HepG2 (cell line): ENCODE measurements around the gene CXorf49. TPM values are rescaled to one million over a fixed set of nuclear protein-coding genes. Genes with fewer than 3 reads are reported as not detected.

Source experiments
- ATAC-seq: fragments of 200-7000 bp; cut with Tn5 transposase; 3 replicates; pipeline ENCODE4 v1.9.1; 2020; ENCODE audit warnings: mild to moderate bottlenecking, moderate library complexity
- BruUV-seq: library from RNA; stranded (reverse); fragments of 400-500 nt; replicated peaks from 2 replicates; lab custom pipeline; 2021; lab: Mats Ljungman, UMichigan
- CTCF ChIA-PET: fragments of 300-600 bp; formaldehyde crosslinking; extraction: SDS; loops from one replicate; lab custom pipeline; 2021; ENCODE audit warnings: low total read pairs, inconsistent platforms, low intra/inter-chr PET ratio; lab: Yijun Ruan, JAX
- POLR2A ChIA-PET: fragments of 350-600 bp; sonication (Branson Sonifier 250); formaldehyde crosslinking; loops from one replicate; lab custom pipeline; 2020; ENCODE audit warnings: antibody characterized with exemption, inconsistent platforms; lab: Yijun Ruan, JAX
- DNase-seq: peaks from one replicate; pipeline ENCODE4 v3.0.0-alpha.2; 2015; ENCODE audit warnings: low spot score
- FAIRE-seq: peaks from 3 replicates; lab custom pipeline; 2011; peaks lifted over from hg19 to GRCh38; lab: Jason Lieb, UNC
- H2AFZ ChIP-seq: one replicate; pipeline ENCODE4 v1.6.1; 2011; ENCODE audit warnings: low read length, inconsistent platforms
- H3K27ac ChIP-seq: fragments of 300-600 bp; 3 replicates; pipeline ENCODE4 v1.8.0; 2011; ENCODE audit warnings: mixed run types, mild to moderate bottlenecking, mixed read lengths, low read length, inconsistent platforms; ENCODE audit not compliant: insufficient read depth; ENCODE audit errors: extremely low read length
- H3K27me3 ChIP-seq, 2 experiments: fragments of 200-600 bp in 1 of 2; 2 replicates in 1 of 2; 3 replicates in 1 of 2; pipeline versions ENCODE4 v1.6.0 to v1.8.0; 2011; ENCODE audit warnings: low read length in 2 of 2, mild to moderate bottlenecking in 2 of 2, moderate library complexity in 2 of 2, inconsistent platforms in 1 of 2; ENCODE audit not compliant: insufficient read depth in 2 of 2, control insufficient read depth in 1 of 2
- H3K36me3 ChIP-seq, 2 experiments: fragments of 200-600 bp in 1 of 2; replicated peaks in 1 of 2; 2 replicates in 1 of 2; 3 replicates in 1 of 2; pipeline versions ENCODE4 v1.5.1 to v1.8.0; 2011; ENCODE audit warnings: low read length in 2 of 2, inconsistent platforms in 1 of 2; ENCODE audit not compliant: insufficient read depth in 2 of 2, control insufficient read depth in 1 of 2
- H3K4me1 ChIP-seq: 2 replicates; pipeline ENCODE4 v1.5.1; 2012; ENCODE audit warnings: low read length, inconsistent platforms; ENCODE audit not compliant: insufficient read depth
- H3K4me2 ChIP-seq: 2 replicates; pipeline ENCODE4 v1.6.0; 2011; ENCODE audit warnings: low read depth, low read length, inconsistent platforms
- H3K4me3 ChIP-seq, 3 experiments: fragments of 200-600 bp in 1 of 3; sonication (generic), shearing (Covaris generic) in 1 of 3; replicated peaks in 1 of 3; 2 replicates each; pipeline ENCODE4 v1.5.1; 2011 to 2016; ENCODE audit warnings: low read length in 3 of 3, inconsistent platforms in 2 of 3, low read depth in 2 of 3, mild to moderate bottlenecking in 2 of 3, control low read depth in 1 of 3, mixed read lengths in 1 of 3; ENCODE audit not compliant: insufficient read depth in 1 of 3
- H3K79me2 ChIP-seq: one replicate; pipeline ENCODE4 v1.6.1; 2011; ENCODE audit warnings: low read length, inconsistent platforms; ENCODE audit not compliant: insufficient read depth
- H3K9ac ChIP-seq: 2 replicates; pipeline ENCODE4 v1.6.0; 2011; ENCODE audit warnings: mild to moderate bottlenecking, low read depth, low read length, inconsistent platforms; ENCODE audit not compliant: insufficient read depth
- H3K9me3 ChIP-seq: 2 replicates; pipeline ENCODE4 v1.5.1; 2012; ENCODE audit warnings: mild to moderate bottlenecking, low read length
- H4K20me1 ChIP-seq: 2 replicates; pipeline ENCODE4 v1.6.0; 2011; ENCODE audit warnings: inconsistent platforms, mild to moderate bottlenecking, low read length, moderate library complexity; ENCODE audit not compliant: insufficient read depth
- ADNP ChIP-seq: sonication (generic); formaldehyde crosslinking; IDR thresholded peaks from 2 replicates; pipeline ENCODE4 v1.4.0; 2020; ENCODE audit warnings: missing genetic modification reagents
- CBX5 ChIP-seq: sonication (generic); formaldehyde crosslinking; IDR thresholded peaks from 2 replicates; pipeline ENCODE4 v1.4.0; 2020; ENCODE audit warnings: missing genetic modification reagents, borderline replicate concordance
- CEBPB ChIP-seq: IDR thresholded peaks from 2 replicates; pipeline ENCODE4 v1.6.1; 2011; ENCODE audit warnings: low read depth, low read length, improper control_type of control experiment, borderline replicate concordance
- HOXA7 ChIP-seq: sonication (generic); formaldehyde crosslinking; IDR thresholded peaks from 2 replicates; pipeline ENCODE4 v1.8.1; 2022; ENCODE audit warnings: mild to moderate bottlenecking, missing genetic modification reagents, moderate library complexity
- HOXD1 ChIP-seq: sonication (generic); formaldehyde crosslinking; IDR thresholded peaks from 2 replicates; pipeline ENCODE4 v1.5.0; 2020; ENCODE audit warnings: missing genetic modification reagents
- POLR2AphosphoS2 ChIP-seq: IDR thresholded peaks from 2 replicates; pipeline ENCODE4 v1.6.1; 2011; ENCODE audit warnings: low read depth, low read length, improper control_type of control experiment
- ZFP36L2 ChIP-seq: sonication (generic); formaldehyde crosslinking; IDR thresholded peaks from 2 replicates; pipeline ENCODE4 v1.4.0; 2020; ENCODE audit warnings: missing genetic modification reagents
- ZKSCAN1 ChIP-seq: fragments of 150-350 bp; IDR thresholded peaks from 2 replicates; pipeline ENCODE4 v1.6.1; 2014; ENCODE audit warnings: low read length
- ZNF282 ChIP-seq: fragments of 450-650 bp; IDR thresholded peaks from 2 replicates; pipeline ENCODE4 v1.6.1; 2018; ENCODE audit not compliant: partially characterized antibody
- ZSCAN30 ChIP-seq: sonication (generic); formaldehyde crosslinking; IDR thresholded peaks from 2 replicates; pipeline ENCODE4 v1.5.0; 2020; ENCODE audit warnings: mild to moderate bottlenecking, missing genetic modification reagents
- WGBS: methylation state at CpG from one replicate; pipeline ENCODE4 v1.1.6; 2017; ENCODE audit warnings: low lambda C conversion rate; 5-methylcytosine and 5-hydroxymethylcytosine counted together
- in situ Hi-C: cut with HindIII; loops from 2 replicates; pipeline ENCODE4 v1.10.0; 2017; ENCODE audit warnings: low pct_unique_long_range_greater_than_20kb; ENCODE audit not compliant: extremely low pct_ligation_motif_present
- intact Hi-C: fragments of 100-400 bp; cut with micrococcal nuclease; formaldehyde crosslinking; loops from one replicate; pipeline ENCODE4 v1.10.0; 2022; ENCODE audit not compliant: unreplicated experiment
- polyA plus RNA-seq, 8 experiments: library from polyadenylated mRNA; depleted of rRNA in 3 of 8; stranded (reverse) in 7 of 8; unstranded in 1 of 8; fragments of >200 nt; fragmentation: Illumina TruSeq in 4 of 8; extraction: Trizol in 4 of 8; gene quantifications; 2 replicates each; pipeline versions ENCODE4 v1.2.1 to v1.2.3, GENCODE V29; 2011 to 2016; ENCODE audit warnings: low read depth in 4 of 8, missing spikeins in 1 of 8, mixed read lengths in 1 of 8; ENCODE audit not compliant: insufficient read depth in 1 of 8
- total RNA-seq, 5 experiments: library from RNA; depleted of rRNA; stranded (reverse); fragments of >200 nt; fragmentation: Illumina TruSeq; extraction: Trizol; gene quantifications; 2 replicates each; pipeline ENCODE4 v1.2.3, GENCODE V29; 2016; ENCODE audit warnings: low read depth in 1 of 5
- TF ChIP-seq, protein P1 (sequence below), 2 experiments: sonication (generic) in 1 of 2; formaldehyde crosslinking in 1 of 2; IDR thresholded peaks; 2 replicates each; pipeline versions ENCODE4 v1.4.0 to v1.6.1; 2016 to 2020; ENCODE audit warnings: borderline replicate concordance in 1 of 2, low read depth in 1 of 2, mild to moderate bottlenecking in 1 of 2, missing genetic modification reagents in 1 of 2

The CXorf49 gene
- total and polyA plus RNA-seq, 2 of the 13 experiments (the other 11 are each of a cell fraction or from before 2014, with no cell fraction given), result not detected

DNA sequence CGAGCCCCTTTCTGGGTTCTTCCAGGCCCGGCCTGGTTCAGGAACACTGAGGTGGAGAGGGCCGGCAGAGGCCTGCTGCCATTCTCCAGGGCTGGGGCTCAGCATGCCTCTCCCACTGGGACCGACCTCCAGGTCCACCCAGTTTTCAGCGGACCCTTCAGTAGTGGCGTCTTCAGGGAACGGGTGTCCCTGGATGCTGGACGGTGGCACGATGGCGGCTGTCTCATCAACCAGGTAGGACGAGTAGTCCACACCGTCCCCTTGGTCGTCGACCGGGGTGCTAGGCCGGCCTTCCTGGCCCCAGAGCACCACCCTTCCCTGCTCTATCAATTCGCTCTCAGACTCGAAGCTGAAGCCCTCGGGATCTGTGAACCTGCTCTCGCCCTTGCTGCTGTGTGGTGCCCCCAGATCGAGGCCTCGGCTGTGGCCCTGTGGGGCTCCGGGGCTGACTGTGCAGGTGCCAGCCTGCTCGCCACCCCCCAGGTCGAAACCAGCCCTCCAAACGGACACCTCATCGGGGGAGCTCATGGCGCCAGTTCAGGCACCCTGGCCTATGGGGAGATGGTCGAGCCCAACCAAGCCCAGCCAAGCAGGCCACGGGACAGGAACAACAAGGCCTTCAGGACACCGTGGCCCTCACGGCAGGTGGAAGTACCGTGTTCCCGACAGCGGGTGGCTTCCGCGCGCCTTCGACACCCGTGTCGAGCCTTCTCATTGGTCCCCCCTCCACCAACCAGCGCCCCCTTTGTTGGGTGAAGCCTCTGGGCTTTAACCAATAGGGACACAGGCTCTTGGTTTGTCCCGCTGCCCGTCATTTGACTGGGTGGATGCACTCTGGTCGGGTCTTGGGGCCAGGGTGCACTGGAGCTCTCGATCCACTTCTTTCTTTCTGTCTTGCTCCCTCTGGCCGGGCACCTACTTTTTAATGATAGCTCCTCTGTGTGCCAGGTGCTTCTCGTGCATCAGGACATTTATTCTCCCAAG lies 51.6 kb downstream of the CXorf49 start:
- no peak overlapping the region for H2AFZ ChIP-seq
- 66% methylated on average over 5 of the region's 48 CpGs for WGBS
- intact Hi-C loops, result no loop called here
- H3K4me2 ChIP-seq, result no peak overlapping the region
- no peak overlapping the region for H3K4me3 ChIP-seq
- no TSS peak for BruUV-seq
- POLR2A ChIA-PET, result no interaction called here
- no peaks in the 10 kb centered on the region for H3K79me2 ChIP-seq
- ATAC-seq (no peak), FAIRE-seq (no peak), DNase-seq (no peak)
- H3K9me3 ChIP-seq, result no peaks in the 10 kb centered on the region
- no peaks in the 10 kb centered on the region for H3K4me1 ChIP-seq
- no peaks in the 10 kb centered on the region for H3K36me3 ChIP-seq
- CTCF ChIA-PET, result no interaction called here
- no peaks in the 10 kb centered on the region for H3K27me3 ChIP-seq
- no peak overlapping the region for H3K9ac ChIP-seq
- H3K27ac ChIP-seq, result no peak overlapping the region
- TF ChIP-seq POLR2AphosphoS2 (no peak), ZSCAN30 (no peak), ZFP36L2 (CRISPR knock-in tag) (no peak), HOXA7 (CRISPR knock-in tag) (no peak), ZNF282 (no peak), ZKSCAN1 (no peak), ADNP (CRISPR knock-in tag) (no peak), CEBPB (no peak), CBX5 (CRISPR knock-in tag) (no peak), HOXD1 (CRISPR knock-in tag) (no peak)
- TF ChIP-seq, protein P1, sequence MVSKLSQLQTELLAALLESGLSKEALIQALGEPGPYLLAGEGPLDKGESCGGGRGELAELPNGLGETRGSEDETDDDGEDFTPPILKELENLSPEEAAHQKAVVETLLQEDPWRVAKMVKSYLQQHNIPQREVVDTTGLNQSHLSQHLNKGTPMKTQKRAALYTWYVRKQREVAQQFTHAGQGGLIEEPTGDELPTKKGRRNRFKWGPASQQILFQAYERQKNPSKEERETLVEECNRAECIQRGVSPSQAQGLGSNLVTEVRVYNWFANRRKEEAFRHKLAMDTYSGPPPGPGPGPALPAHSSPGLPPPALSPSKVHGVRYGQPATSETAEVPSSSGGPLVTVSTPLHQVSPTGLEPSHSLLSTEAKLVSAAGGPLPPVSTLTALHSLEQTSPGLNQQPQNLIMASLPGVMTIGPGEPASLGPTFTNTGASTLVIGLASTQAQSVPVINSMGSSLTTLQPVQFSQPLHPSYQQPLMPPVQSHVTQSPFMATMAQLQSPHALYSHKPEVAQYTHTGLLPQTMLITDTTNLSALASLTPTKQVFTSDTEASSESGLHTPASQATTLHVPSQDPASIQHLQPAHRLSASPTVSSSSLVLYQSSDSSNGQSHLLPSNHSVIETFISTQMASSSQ (IDR thresholded peaks at IDR 0.05; ENCODE audit: low read depth), result no peak
- TF ChIP-seq, protein P1 (CRISPR knock-in tag; IDR thresholded peaks at IDR 0.05; ENCODE audit: borderline replicate concordance), result no peak
- TF ChIP-seq, all 625 proteins: peak for 0
- H4K20me1 ChIP-seq, result no peaks in the 10 kb centered on the region
- in situ Hi-C loops, result no loop called here
